ENCODE data around the gene PI4KA. TPM values are rescaled to one million over a fixed set of nuclear protein-coding genes. Genes with fewer than 3 reads are reported as not detected.

The PI4KA gene
- total RNA-seq, 8 experiments from 2014 or later, result 22.4 to 76.9 (median 36.2) TPM

- no peak for ATAC-seq (replicated peaks in 6 of 8)
- in situ Hi-C loops (cut with MboI; ENCODE audit: low pct_unique_long_range_greater_than_20kb in 2 of 9, low sequenced_read_pairs in 9 of 9, unreplicated experiment in 9 of 9), result loop anchor here in 1 of 9 experiments (25.0 kb wide), 1 partner anchor 96 kb away; no protein-coding TSS in a partner anchor
- Histone ChIP-seq H3K27ac (no peak overlapping the region), H3K4me1 (replicated peaks in 1 of 2) (no peaks in the 10 kb centered on the region), H3K4me3 (no peak overlapping the region)
- 0 to 100% (median 73%) methylated on average over 1 to 5 of the region's 5 CpGs; no CpG with 5 or more reads in 2 of the 10 experiments for WGBS, 10 experiments
Observed at GRCh38 chr22:20657963-20658362, 200.6 kb downstream of the PI4KA start.

Other genes starting within 250 kb of the PI4KA start
- gene SERPIND1, start 84.7 kb downstream of the PI4KA start, total RNA-seq, result 1 to 10 TPM in 2 of 8 experiments, under 1 TPM in 6; 0.17 to 1.8 (median 0.66) TPM
- 10 to 100 TPM in 7 of 8 experiments, 1 to 10 TPM in 1; 6.7 to 26.5 (median 14.9) TPM for gene SNAP29, start 196 bp upstream of the PI4KA start, total RNA-seq
- gene CRKL, start 58.6 kb upstream of the PI4KA start, total RNA-seq, result 10 to 100 TPM; 31.0 to 52.8 (median 39.3) TPM
- 1 to 10 TPM in 1 of 8 experiments, under 1 TPM in 7; 0.21 to 1.9 (median 0.72) TPM for gene AIFM3, start 108.4 kb upstream of the PI4KA start, total RNA-seq
- gene LZTR1, start 123.5 kb upstream of the PI4KA start, total RNA-seq, result 10 to 100 TPM; 19.0 to 47.1 (median 26.0) TPM
- 10 to 100 TPM; 21.4 to 33.0 (median 29.4) TPM for gene THAP7, start 143.3 kb upstream of the PI4KA start, total RNA-seq
- 1 to 10 TPM in 5 of 8 experiments, under 1 TPM in 3; 0.54 to 7.7 (median 1.1) TPM for gene P2RX6, start 156.4 kb upstream of the PI4KA start, total RNA-seq
- gene SLC7A4, start 173.8 kb upstream of the PI4KA start, total RNA-seq, result 1 to 10 TPM in 2 of 8 experiments, under 1 TPM in 6; 0.15 to 1.5 (median 0.42) TPM
- gene LRRC74B, start 187.1 kb upstream of the PI4KA start, total RNA-seq, result 1 to 10 TPM in 3 of 8 experiments, under 1 TPM in 5; 0.13 to 3.0 (median 0.45) TPM